ENCODE measurements around the gene SELENOF.

The SELENOF gene

GRCh38 chr1:86913896-86914600 lies at the start of gene SELENOF:
SELENOF (minus strand) TSS chr1:86914126; CDS start chr1:86914111, 15 bp downstream.
- peak; percentile 98 for DNase-seq
- H3K9me3 Mint-ChIP-seq, result no peaks in the 10 kb centered on the region
- peaks cover 32% of the 10 kb centered on the region for H3K36me3 Mint-ChIP-seq (ENCODE audit: low read depth)
- H3K4me3 Mint-ChIP-seq, result no peak within 1 kb of the TSS
- H3K27me3 Mint-ChIP-seq, result no peaks in the 10 kb centered on the region
- H3K27ac Mint-ChIP-seq, result no peak within 1 kb of the TSS
- peaks cover 46% of the 10 kb centered on the region for H3K4me1 Mint-ChIP-seq (ENCODE audit: low read depth)

GRCh38 chr1:86960548-86960947 lies 46.6 kb upstream of the SELENOF start:
- Mint-ChIP-seq H3K36me3 (ENCODE audit: low read depth) (peaks cover 2% of the 10 kb centered on the region), H3K27ac (no peak overlapping the region)

GRCh38 chr1:86957221-86957620 lies 43.3 kb upstream of the SELENOF start:
- Mint-ChIP-seq H3K27ac (no peak overlapping the region), H3K4me1 (ENCODE audit: low read depth) (peaks cover 13% of the 10 kb centered on the region), H3K4me3 (no peak overlapping the region), H3K27me3 (no peaks in the 10 kb centered on the region), H3K9me3 (no peaks in the 10 kb centered on the region), H3K36me3 (ENCODE audit: low read depth) (peaks cover 2% of the 10 kb centered on the region)
- no peak for DNase-seq

More at GRCh38 chr1:86960548-86960947, 46.6 kb upstream of the SELENOF start:
- DNase-seq, result no peak
- peaks cover 3% of the 10 kb centered on the region for H3K4me1 Mint-ChIP-seq (ENCODE audit: low read depth)
- no peaks in the 10 kb centered on the region for H3K27me3 Mint-ChIP-seq
- no peaks in the 10 kb centered on the region for H3K9me3 Mint-ChIP-seq
- H3K4me3 Mint-ChIP-seq, result no peak overlapping the region

- no peak for DNase-seq
- Mint-ChIP-seq H3K27me3 (no peaks in the 10 kb centered on the region), H3K4me3 (no peak overlapping the region), H3K27ac (no peak overlapping the region), H3K36me3 (ENCODE audit: low read depth) (peaks cover 2% of the 10 kb centered on the region), H3K4me1 (ENCODE audit: low read depth) (peaks cover 15% of the 10 kb centered on the region), H3K9me3 (no peaks in the 10 kb centered on the region)
These were observed 42.3 kb upstream of the SELENOF start for GRCh38 chr1:86956221-86956620.

GRCh38 chr1:86955678-86956077 lies 41.8 kb upstream of the SELENOF start:
- H3K36me3 Mint-ChIP-seq (ENCODE audit: low read depth), result peaks cover 2% of the 10 kb centered on the region
- peaks cover 15% of the 10 kb centered on the region for H3K4me1 Mint-ChIP-seq (ENCODE audit: low read depth)
- no peaks in the 10 kb centered on the region for H3K27me3 Mint-ChIP-seq
- H3K27ac Mint-ChIP-seq, result no peak overlapping the region
- no peak overlapping the region for H3K4me3 Mint-ChIP-seq
- DNase-seq, result no peak
- H3K9me3 Mint-ChIP-seq, result no peaks in the 10 kb centered on the region

- no peaks in the 10 kb centered on the region for H3K27me3 Mint-ChIP-seq
- peaks cover 16% of the 10 kb centered on the region for H3K4me1 Mint-ChIP-seq (ENCODE audit: low read depth)
- DNase-seq, result no peak
- H3K27ac Mint-ChIP-seq, result no peak overlapping the region
- no peak overlapping the region for H3K4me3 Mint-ChIP-seq
- no peaks in the 10 kb centered on the region for H3K9me3 Mint-ChIP-seq
- H3K36me3 Mint-ChIP-seq (ENCODE audit: low read depth), result peaks cover under 1% of the 10 kb centered on the region
These were observed 39.2 kb upstream of the SELENOF start for GRCh38 chr1:86953167-86953566.

GRCh38 chr1:86951430-86951829 lies 37.5 kb upstream of the SELENOF start:
- Mint-ChIP-seq H3K27me3 (no peaks in the 10 kb centered on the region), H3K27ac (no peak overlapping the region)
- DNase-seq, result no peak

GRCh38 chr1:86950712-86951419 lies 36.9 kb upstream of the SELENOF start:
- H3K27ac Mint-ChIP-seq, result no peak overlapping the region
- H3K27me3 Mint-ChIP-seq, result no peaks in the 10 kb centered on the region

More at GRCh38 chr1:86951430-86951829, 37.5 kb upstream of the SELENOF start:
- Mint-ChIP-seq H3K36me3 (ENCODE audit: low read depth) (no peaks in the 10 kb centered on the region), H3K4me3 (no peak overlapping the region), H3K4me1 (ENCODE audit: low read depth) (peaks cover 16% of the 10 kb centered on the region), H3K9me3 (no peaks in the 10 kb centered on the region)

GRCh38 chr1:86948212-86948611 lies 34.3 kb upstream of the SELENOF start:
- Mint-ChIP-seq H3K27me3 (no peaks in the 10 kb centered on the region), H3K9me3 (no peaks in the 10 kb centered on the region), H3K27ac (no peak overlapping the region), H3K36me3 (ENCODE audit: low read depth) (no peaks in the 10 kb centered on the region), H3K4me1 (ENCODE audit: low read depth) (peaks cover 6% of the 10 kb centered on the region), H3K4me3 (no peak overlapping the region)
- DNase-seq, result no peak

More at GRCh38 chr1:86950712-86951419, 36.9 kb upstream of the SELENOF start:
- DNase-seq, result no peak
- Mint-ChIP-seq H3K4me1 (ENCODE audit: low read depth) (peaks cover 12% of the 10 kb centered on the region), H3K36me3 (ENCODE audit: low read depth) (no peaks in the 10 kb centered on the region), H3K9me3 (no peaks in the 10 kb centered on the region), H3K4me3 (no peak overlapping the region)

- no peak for DNase-seq
- no peaks in the 10 kb centered on the region for H3K36me3 Mint-ChIP-seq (ENCODE audit: low read depth)
- no peak overlapping the region for H3K27ac Mint-ChIP-seq
- H3K4me3 Mint-ChIP-seq, result no peak overlapping the region
- no peaks in the 10 kb centered on the region for H3K9me3 Mint-ChIP-seq
- H3K4me1 Mint-ChIP-seq (ENCODE audit: low read depth), result peaks cover 7% of the 10 kb centered on the region
- H3K27me3 Mint-ChIP-seq, result no peaks in the 10 kb centered on the region
These were observed 28.8 kb upstream of the SELENOF start for GRCh38 chr1:86942743-86943142.

GRCh38 chr1:86942042-86942441 lies 28.1 kb upstream of the SELENOF start:
- Mint-ChIP-seq H3K27me3 (no peaks in the 10 kb centered on the region), H3K9me3 (no peaks in the 10 kb centered on the region), H3K4me1 (ENCODE audit: low read depth) (peaks cover 8% of the 10 kb centered on the region), H3K36me3 (ENCODE audit: low read depth) (no peaks in the 10 kb centered on the region), H3K27ac (no peak overlapping the region), H3K4me3 (no peak overlapping the region)
- no peak for DNase-seq

GRCh38 chr1:86940599-86940998 lies 26.7 kb upstream of the SELENOF start:
- no peak overlapping the region for H3K4me3 Mint-ChIP-seq
- H3K36me3 Mint-ChIP-seq (ENCODE audit: low read depth), result no peaks in the 10 kb centered on the region
- DNase-seq, result no peak
- no peaks in the 10 kb centered on the region for H3K9me3 Mint-ChIP-seq
- H3K27ac Mint-ChIP-seq, result no peak overlapping the region
- H3K27me3 Mint-ChIP-seq, result no peaks in the 10 kb centered on the region
- peaks cover 8% of the 10 kb centered on the region for H3K4me1 Mint-ChIP-seq (ENCODE audit: low read depth)

GRCh38 chr1:86939406-86939805 lies 25.5 kb upstream of the SELENOF start:
- Mint-ChIP-seq H3K36me3 (ENCODE audit: low read depth) (no peaks in the 10 kb centered on the region), H3K4me1 (ENCODE audit: low read depth) (peaks cover 11% of the 10 kb centered on the region), H3K9me3 (no peaks in the 10 kb centered on the region), H3K27ac (no peak overlapping the region), H3K27me3 (no peaks in the 10 kb centered on the region), H3K4me3 (no peak overlapping the region)
- DNase-seq, result no peak

- no peak overlapping the region for H3K4me3 Mint-ChIP-seq
- H3K4me1 Mint-ChIP-seq (ENCODE audit: low read depth), result peaks cover 17% of the 10 kb centered on the region
- H3K9me3 Mint-ChIP-seq, result no peaks in the 10 kb centered on the region
- H3K27me3 Mint-ChIP-seq, result no peaks in the 10 kb centered on the region
- no peak overlapping the region for H3K27ac Mint-ChIP-seq
- no peaks in the 10 kb centered on the region for H3K36me3 Mint-ChIP-seq (ENCODE audit: low read depth)
- DNase-seq, result no peak
These were observed 24.9 kb upstream of the SELENOF start for GRCh38 chr1:86938855-86939254.

GRCh38 chr1:86938450-86938849 lies 24.5 kb upstream of the SELENOF start:
- Mint-ChIP-seq H3K27ac (no peak overlapping the region), H3K27me3 (no peaks in the 10 kb centered on the region), H3K9me3 (no peaks in the 10 kb centered on the region), H3K4me1 (ENCODE audit: low read depth) (peaks cover 21% of the 10 kb centered on the region), H3K4me3 (no peak overlapping the region), H3K36me3 (ENCODE audit: low read depth) (no peaks in the 10 kb centered on the region)
- no peak for DNase-seq
